Esophagus (tissue), 2 donors: ENCODE measurements around the gene CIDEB. TPM values are rescaled to one million over a fixed set of nuclear protein-coding genes. Genes with fewer than 3 reads are reported as not detected.
A peak's percentile ranks its signal among the peaks of the same experiment; 100 is the strongest.

Experiments
- H3K27ac ChIP-seq, 2 donors: one replicate each; pipeline ENCODE4 v1.5.1; 2013; ENCODE audit warnings: low read depth in 2 of 2, mild to moderate bottlenecking in 2 of 2, inconsistent platforms in 1 of 2, low read length in 1 of 2, moderate library complexity in 1 of 2
- H3K27me3 ChIP-seq, 2 donors: one replicate each; pipeline ENCODE4 v1.6.1; 2013; ENCODE audit warnings: low read length in 2 of 2, control low read depth in 1 of 2, mild to moderate bottlenecking in 1 of 2; ENCODE audit not compliant: insufficient read depth in 2 of 2, control insufficient read depth in 1 of 2
- H3K36me3 ChIP-seq, 2 donors: one replicate each; pipeline ENCODE4 v1.6.1; 2013; ENCODE audit warnings: low read length in 1 of 2; ENCODE audit not compliant: control insufficient read depth in 2 of 2, insufficient read depth in 2 of 2
- H3K4me1 ChIP-seq, 2 donors: one replicate each; pipeline ENCODE4 v1.6.1; 2013; ENCODE audit warnings: low read length in 1 of 2; ENCODE audit not compliant: control insufficient read depth in 2 of 2, insufficient read depth in 2 of 2
- H3K4me3 ChIP-seq, 2 donors: one replicate each; pipeline ENCODE4 v1.5.1; 2013; ENCODE audit warnings: low read length in 2 of 2, mild to moderate bottlenecking in 2 of 2, low read depth in 1 of 2, moderate library complexity in 1 of 2
- H3K9me3 ChIP-seq, 2 donors: one replicate each; pipeline ENCODE4 v1.6.1; 2013; ENCODE audit warnings: mild to moderate bottlenecking in 2 of 2, low read depth in 1 of 2, low read length in 1 of 2, moderate library complexity in 1 of 2; ENCODE audit not compliant: control insufficient read depth in 2 of 2, insufficient read depth in 1 of 2
- WGBS, 2 donors: extraction: QIAGEN DNeasy Blood & Tissue Kit; methylation state at CpG; one replicate each; pipeline ENCODE4 v1.1.7; 2013; 5-methylcytosine and 5-hydroxymethylcytosine counted together
- polyA plus RNA-seq, 2 donors: library from polyadenylated mRNA; stranded (reverse); fragments of 200-250 nt; gene quantifications; one replicate each; pipeline ENCODE4 v1.2.3, GENCODE V29; 2013
- donor health status: healthy with polysubstance abuse.
- donor health status: Bipolar disorder and iron deficiency.

The CIDEB gene
- polyA plus RNA-seq, 2 donors, result 24.3 TPM

DNA sequence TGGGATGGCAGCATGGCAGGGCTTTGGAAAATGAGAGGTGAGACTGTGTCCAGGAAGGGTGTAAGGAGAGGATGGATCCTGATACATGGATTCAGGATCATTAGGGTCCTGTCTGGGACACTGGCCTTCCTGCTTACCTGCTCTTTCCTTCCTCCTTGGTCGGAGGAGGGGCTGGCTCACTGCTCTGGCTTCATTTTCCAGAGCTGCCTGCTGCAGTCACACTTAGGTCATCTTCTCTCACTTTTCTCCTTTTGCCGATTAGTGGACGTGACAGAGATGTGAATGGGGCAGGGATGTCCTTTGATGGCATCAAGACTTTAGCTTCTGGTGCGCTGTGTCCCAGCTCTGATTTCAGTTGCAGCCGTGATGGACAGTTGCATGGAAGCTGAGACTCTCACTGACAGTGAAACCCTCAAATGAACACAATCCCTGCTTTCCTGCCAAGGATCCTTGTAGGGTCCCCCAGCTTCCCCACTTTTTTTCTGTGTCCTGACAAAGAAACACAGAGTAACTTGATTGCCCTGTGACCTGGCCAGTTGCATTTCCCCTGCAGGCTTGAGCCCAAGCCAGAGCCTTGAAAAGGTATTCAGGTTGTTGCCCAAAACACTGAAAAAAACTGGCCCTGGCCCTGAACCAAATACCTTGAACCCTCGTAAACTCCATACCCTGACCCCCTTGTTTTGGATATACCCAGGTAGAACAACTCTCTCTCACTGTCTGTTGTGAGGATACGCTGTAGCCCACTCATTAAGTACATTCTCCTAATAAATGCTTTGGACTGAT is 756 bp upstream of the CIDEB start:
- H3K4me3 ChIP-seq, result no peak overlapping the region
- H3K9me3 ChIP-seq, result no peaks in the 10 kb centered on the region
- no peaks in the 10 kb centered on the region for H3K27me3 ChIP-seq
- WGBS, 2 donors, result 78 to 80% methylated on average over 7 of the region's 7 CpGs
- peaks cover 6 to 28% of the 10 kb centered on the region in 2 donors for H3K4me1 ChIP-seq
- peaks cover 10 to 37% of the 10 kb centered on the region in 2 donors for H3K36me3 ChIP-seq
- H3K27ac ChIP-seq, result peak overlapping the region; percentile 35 to 94

DNA sequence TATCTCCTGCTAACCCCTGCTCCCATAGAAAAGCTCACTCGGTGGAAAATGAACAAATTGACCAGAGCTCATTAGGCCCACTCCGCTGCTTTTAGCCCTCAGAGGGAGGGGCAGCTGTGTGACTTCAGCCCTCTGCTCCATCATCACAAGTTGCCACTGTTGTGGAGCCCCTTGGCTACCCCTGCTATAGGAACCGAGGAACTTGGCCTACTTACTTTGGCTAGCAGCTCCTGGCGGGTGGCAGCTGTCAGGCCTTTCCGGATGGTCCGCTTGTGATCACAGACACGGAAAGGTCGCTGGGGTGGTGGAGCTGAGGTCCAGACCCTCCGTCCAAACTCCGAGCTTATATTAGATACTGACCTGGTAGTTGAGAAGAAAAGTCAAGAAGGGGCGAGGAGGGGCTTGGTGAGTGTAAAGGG is 612 bp downstream of the CIDEB start:
- Histone ChIP-seq H3K27me3 (no peaks in the 10 kb centered on the region), H3K4me3 (no peak overlapping the region), H3K4me1 (peaks cover 2 to 26% of the 10 kb centered on the region in 2 donors), H3K9me3 (no peaks in the 10 kb centered on the region), H3K27ac (no peak overlapping the region), H3K36me3 (peaks cover 15 to 41% of the 10 kb centered on the region in 2 donors)
- 82% methylated on average over 11 of the region's 11 CpGs for WGBS, 2 donors

DNA sequence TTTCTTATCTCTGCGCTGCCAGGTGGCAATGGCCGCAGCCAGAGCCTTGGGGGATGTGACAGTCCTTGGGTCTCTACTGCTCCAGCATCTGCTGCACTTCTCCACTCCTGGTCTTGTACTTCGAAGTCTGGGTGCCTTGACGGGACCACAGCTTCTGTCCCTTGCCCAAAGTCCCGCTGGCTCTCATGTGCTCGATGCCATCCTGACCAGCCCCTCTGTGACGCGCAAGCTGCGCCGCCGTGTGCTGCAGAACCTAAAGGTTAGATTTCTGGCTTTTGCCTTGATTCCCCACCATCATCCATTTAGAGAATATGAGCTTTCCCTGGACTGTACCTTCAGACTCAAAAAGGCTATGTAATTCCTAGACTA is 3.8 kb downstream of the CIDEB start:
- H3K27ac ChIP-seq, result no peak overlapping the region

DNA sequence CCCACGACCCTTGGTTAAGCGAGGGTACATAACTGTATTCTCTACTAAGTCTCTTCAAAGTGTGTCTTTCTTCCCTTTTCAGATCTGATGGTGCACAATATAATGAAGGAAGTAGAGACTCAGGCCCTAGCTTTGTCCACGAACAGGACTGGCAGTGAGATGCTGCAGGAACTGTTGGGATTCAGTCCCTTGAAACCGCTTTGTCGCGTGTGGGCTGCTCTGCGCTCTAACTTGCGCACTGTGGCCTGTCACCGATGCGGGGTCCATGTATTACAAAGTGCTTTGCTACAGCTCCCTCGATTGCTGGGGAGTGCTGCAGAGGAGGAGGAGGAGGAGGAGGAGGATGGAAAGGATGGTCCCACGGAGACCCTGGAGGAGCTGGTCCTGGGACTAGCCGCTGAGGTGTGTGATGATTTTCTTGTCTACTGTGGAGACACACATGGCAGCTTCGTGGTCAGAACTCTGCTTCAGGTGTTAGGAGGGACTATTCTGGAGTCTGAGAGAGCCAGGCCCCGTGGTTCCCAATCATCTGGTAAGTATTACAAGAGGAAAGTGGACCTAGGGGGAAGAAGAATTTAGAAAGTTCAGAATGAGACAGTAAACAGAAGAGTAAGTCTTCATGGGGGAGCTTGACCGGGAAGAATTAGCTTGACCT is 7.3 kb downstream of the CIDEB start:
- peaks cover 14 to 42% of the 10 kb centered on the region in 2 donors for H3K36me3 ChIP-seq
- WGBS, 2 donors, result 27 to 30% methylated on average over 16 of the region's 16 CpGs
- no peaks in the 10 kb centered on the region for H3K9me3 ChIP-seq
- peaks cover 4 to 10% of the 10 kb centered on the region in 2 donors for H3K4me1 ChIP-seq
- H3K4me3 ChIP-seq, result peak overlapping the region; percentile 88 to 89
- H3K27ac ChIP-seq, result peak overlapping the region; percentile 89 to 98
- no peaks in the 10 kb centered on the region for H3K27me3 ChIP-seq

More for the DNA sequence above, 3.8 kb downstream of the CIDEB start:
- peaks cover 20 to 49% of the 10 kb centered on the region in 2 donors for H3K36me3 ChIP-seq
- H3K4me1 ChIP-seq, result peaks cover 4 to 5% of the 10 kb centered on the region in 2 donors
- H3K27me3 ChIP-seq, result no peaks in the 10 kb centered on the region
- H3K4me3 ChIP-seq, result no peak overlapping the region
- H3K9me3 ChIP-seq, result no peaks in the 10 kb centered on the region
- WGBS, 2 donors, result 94 to 96% methylated on average over 11 of the region's 11 CpGs

DNA sequence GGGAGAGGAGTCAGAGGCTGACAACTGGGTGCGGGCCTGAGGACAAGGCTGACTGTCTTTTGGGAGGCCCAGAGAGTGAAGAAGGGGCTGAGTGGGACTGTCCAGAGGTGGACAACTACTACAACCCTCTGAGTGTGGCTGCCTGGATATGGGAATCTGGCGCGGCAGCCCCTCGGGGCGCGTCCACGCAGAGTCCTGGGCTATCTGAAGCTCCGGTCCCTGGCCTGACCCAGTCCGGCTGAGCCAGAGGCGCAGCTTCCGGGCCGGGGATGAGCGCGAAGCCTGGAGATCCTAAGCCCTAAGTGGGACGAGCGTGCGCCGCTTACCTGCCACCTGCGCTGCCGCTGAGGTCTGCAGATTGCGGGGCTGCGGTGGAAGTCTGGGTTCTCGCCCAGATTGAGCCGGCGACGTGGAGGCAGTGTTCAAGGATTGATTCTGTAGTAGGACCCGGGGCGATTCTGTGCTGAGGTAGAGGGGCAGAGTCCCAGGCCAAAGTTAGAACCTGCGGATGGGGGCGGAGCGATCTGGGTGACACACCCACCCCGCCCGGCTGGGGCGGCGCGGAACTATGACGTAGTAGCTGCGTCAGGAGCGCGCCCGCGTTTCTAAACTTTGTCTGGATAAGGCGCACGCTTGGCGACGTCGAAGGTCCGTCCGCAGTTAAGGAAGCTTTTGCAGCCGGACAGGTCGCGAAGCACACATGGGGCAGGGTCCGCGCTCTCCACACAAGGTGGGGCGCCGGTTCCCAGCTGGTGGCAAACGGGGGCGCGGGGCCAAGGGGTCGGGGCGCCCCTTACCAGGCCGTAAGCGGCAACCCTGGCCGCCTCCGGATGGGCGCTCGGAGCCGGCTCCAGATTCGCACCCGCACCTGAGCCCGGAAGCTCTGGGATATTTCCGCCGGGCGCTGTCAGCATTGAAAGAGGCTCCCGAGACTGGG is 8.3 kb downstream of the CIDEB start, which contains the start of the genes DHRS1 and NOP9:
Gene DHRS1 (minus strand): TSS at position 526 of the 937 bp plus-strand sequence. CDS start 674 bp downstream, outside the sequence.
Gene NOP9 (plus strand): TSS at position 596 of the 937 bp plus-strand sequence. CDS start 105 bp downstream, at position 701.
- Histone ChIP-seq H3K27me3 (no peaks in the 10 kb centered on the region), H3K4me3 (peak within 1 kb of the TSS; percentile 88 to 89), H3K9me3 (no peaks in the 10 kb centered on the region), H3K4me1 (peaks cover 4 to 10% of the 10 kb centered on the region in 2 donors), H3K27ac (peak within 1 kb of the TSS; percentile 97 to 98), H3K36me3 (peaks cover 12 to 36% of the 10 kb centered on the region in 2 donors)
- WGBS, 2 donors, result 0 to 1% methylated on average over 65 to 75 of the region's 75 CpGs

DNA sequence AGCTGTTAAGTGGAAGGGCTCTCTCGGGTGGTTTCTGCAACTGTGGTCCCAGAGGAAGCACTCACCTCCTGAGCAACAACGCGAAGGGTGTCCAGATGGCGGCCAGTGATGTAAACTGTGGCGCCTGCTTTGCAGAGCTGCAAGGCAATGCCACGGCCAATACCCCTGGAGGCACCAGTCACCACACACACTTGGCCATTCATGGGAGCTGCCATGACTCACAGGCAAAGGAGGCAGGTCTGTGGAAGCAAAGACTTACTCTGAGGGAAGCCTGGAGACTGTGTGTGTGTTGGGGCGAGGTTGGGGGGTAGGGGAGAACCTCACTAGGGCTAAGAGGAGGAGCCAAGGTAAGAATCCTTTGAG is 8.9 kb downstream of the CIDEB start:
- Histone ChIP-seq H3K27ac (peak overlapping the region; percentile 97 to 98), H3K4me1 (peaks cover 4 to 10% of the 10 kb centered on the region in 2 donors), H3K4me3 (peak overlapping the region; percentile 88 to 89), H3K36me3 (peaks cover 12 to 30% of the 10 kb centered on the region in 2 donors), H3K9me3 (no peaks in the 10 kb centered on the region), H3K27me3 (no peaks in the 10 kb centered on the region)
- 38 to 40% methylated on average over 7 of the region's 7 CpGs for WGBS, 2 donors

DNA sequence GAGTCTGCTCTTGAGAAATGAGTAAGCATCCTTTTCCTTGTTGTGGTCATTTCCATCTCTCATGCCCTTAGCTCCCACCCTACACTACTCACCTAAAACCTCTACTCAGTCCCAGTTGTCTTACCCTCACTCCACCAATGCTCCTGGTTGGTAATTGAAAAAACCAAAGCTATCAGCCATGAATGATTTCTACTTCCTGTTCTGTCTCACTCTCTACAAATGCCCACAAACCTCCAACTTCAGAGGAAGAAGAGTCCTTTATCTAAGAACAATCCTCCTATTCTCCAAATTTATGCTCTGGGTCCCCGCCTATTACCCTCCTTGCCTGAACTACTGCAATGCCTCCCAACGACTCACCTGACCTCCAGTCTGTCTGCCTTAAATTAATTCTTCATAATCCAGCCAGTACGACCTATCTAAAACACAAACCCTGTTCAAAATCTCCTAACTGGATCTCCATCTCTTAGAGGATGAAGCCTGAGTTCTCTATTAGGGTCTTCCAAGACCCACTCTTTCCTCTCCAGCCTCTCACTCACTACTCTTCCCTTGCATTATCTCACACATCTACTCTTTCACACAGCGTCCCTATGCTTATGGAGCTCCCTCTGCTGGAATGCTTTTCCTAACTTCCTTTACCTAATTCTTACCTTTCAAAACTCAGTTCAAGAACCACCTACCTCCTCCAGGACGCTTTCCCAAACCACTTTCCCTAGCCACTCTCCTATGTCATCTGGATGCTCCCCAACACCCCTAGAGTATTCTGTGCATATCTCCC is 10.4 kb downstream of the CIDEB start:
- Histone ChIP-seq H3K9me3 (no peaks in the 10 kb centered on the region), H3K4me1 (peaks cover 4 to 10% of the 10 kb centered on the region in 2 donors), H3K27ac (peak overlapping the region; percentile 44 to 74), H3K4me3 (peak overlapping the region in 1 of 2 donors; percentile 6), H3K36me3 (peaks cover 9 to 27% of the 10 kb centered on the region in 2 donors), H3K27me3 (no peaks in the 10 kb centered on the region)
- 38 to 39% methylated on average over 5 of the region's 5 CpGs for WGBS, 2 donors

DNA sequence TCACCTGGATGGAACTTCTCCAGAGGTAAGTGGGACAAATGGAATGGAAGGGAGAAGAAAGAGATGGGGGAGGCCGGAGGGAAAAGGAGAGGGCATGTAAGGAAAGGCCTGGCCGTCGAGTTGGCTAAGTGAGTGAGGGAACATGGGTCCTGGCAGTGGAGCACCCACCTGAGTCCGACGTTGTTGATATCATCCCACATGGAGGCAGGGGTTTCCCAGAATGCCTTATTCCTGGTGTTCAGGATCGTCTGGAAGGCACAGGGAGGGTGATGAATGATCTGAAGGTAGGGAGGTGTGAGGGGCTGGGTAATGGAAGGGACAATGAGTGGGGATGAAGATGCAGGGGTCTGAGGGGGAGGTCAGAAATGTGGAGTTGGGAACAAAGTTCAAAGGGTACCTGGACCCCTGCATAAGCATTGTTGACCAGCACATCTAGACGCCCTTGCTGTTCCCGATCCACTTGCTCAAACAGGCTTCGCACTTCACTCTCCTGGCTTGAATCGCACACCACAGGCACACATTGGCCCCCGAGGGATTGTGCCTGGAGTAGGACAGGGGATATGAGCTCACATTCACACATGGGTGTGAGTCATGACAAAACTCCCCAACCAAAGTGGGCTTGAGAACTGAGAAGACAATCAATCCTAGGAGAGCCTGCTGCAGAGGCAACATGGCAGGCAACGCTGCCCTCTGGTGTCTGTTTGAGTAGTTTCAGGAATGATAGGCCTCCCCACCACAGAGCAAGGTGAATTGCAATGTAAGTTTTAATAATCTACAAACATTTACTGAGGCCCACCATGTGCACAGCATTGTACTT is 11.2 kb downstream of the CIDEB start:
- peak overlapping the region; percentile 44 to 74 for H3K27ac ChIP-seq
- no peak overlapping the region for H3K4me3 ChIP-seq
- H3K9me3 ChIP-seq, result no peaks in the 10 kb centered on the region
- H3K27me3 ChIP-seq, result no peaks in the 10 kb centered on the region
- H3K4me1 ChIP-seq, result peaks cover 4 to 10% of the 10 kb centered on the region in 2 donors
- H3K36me3 ChIP-seq, result peaks cover 3 to 28% of the 10 kb centered on the region in 2 donors
- WGBS, 2 donors, result 53 to 63% methylated on average over 12 of the region's 12 CpGs
